NCI-H2227 (cell line): ENCODE data around the gene MVB12B.

Experiments used
- DNase-seq: peaks from one replicate; lab custom pipeline; 2025; ENCODE audit not compliant: unreplicated experiment; lab: John Stamatoyannopoulos, UW

Gene MVB12B

GRCh38 chr9:126357074-126357473, 30.4 kb downstream of the MVB12B start:
- DNase-seq = no peak

DNA sequence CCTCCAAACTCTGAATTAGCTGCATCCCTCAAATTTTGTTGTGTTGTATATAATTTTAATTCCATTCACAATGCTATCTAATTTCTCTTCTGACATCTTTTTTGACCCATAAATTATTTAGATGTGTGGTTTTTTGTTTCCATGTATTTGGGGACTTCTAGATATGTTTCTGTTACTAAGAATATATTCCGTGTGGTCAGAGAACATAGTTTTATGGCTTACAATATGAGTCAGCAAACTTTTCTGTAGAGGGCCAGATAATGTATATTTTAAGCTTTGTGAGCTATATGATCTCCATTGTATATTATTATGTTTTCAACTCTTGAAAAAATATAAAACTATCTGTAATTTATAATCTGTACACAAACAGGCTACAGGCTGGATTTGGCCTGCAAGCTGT, 33.4 kb downstream of the MVB12B start:
- DNase-seq = no peak

- no peak for DNase-seq
Measured at GRCh38 chr9:126361810-126362238, 35.2 kb downstream of the MVB12B start.

DNA sequence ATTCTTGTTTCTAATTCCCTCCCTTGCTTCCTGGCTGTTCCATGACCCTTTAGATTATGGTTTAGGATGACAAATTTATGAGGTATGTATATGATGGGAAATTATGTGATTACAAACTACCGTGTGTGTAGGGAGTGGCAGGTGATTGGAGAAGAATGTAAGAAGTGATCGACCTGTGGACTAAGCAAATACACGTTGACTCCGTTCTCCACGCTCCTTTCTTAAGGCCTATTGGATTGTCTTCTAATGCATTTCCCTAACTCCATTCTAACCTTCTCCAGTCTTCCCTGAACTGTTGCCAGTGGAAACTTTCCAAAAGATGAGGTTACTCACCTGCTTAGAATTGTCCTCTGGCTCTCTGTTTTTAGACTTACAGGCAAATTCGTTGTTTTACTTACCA, 36.6 kb downstream of the MVB12B start:
- DNase-seq = no peak

DNA sequence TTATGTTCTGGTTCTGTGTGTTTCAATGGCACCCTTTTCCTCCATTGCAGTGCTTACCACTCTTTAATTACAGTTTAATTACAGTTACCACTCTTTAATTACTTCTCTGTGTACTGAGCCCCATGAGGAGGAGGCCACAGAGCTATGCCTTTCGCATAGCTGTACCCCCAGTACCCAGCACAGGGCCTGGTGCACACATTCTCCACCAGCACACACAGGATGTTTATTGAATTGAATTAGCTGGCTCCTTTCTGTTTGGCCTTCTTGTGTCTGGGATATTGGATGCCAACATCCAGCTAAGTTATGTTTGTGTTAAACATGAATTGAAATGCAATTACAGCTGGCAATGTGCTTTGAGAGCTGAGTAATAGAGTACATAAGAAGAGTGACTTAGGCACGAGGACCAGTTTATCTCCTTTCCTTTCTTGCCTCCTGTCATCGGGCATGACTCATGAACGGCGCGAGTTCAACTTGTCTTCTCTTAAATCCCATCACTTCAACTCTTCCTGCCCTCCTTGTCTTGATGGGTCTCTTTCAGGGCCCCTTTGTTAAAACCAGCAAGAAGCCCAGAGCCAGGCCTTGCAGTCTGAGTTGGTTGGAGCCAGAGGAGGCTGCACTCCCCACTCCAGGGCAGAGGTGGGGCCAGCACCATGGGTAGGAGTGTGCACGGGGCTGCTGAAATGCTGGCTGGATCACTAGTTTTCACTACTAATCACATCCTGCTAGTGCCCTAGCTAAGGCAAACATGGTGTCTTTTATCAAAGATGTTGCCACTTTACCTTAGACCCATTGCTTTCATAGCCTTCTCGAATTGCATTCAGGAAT, 37.4 kb downstream of the MVB12B start:
- no peak for DNase-seq

DNA sequence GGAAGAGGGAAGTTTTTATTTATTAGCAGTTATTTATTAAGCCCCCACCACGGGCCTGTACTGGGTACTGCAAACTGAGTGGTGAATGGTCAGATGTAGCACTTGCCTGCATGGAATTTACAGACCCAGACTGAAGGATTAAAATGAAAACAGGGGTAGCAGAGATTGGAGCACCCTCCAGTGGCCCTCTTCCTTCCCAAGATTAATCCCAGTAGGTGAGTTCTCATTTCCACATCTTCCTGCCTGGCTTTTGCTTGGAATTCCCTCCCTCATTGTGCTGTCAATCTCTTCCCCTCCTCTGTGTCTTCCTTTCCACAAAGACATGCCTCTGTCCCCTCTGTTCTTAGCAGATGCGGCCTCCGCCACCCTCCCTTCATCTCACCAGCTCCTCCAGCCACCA, 39.2 kb downstream of the MVB12B start:
- DNase-seq = no peak

- no peak for DNase-seq
Measured at GRCh38 chr9:126366366-126367011, 39.9 kb downstream of the MVB12B start.

DNA sequence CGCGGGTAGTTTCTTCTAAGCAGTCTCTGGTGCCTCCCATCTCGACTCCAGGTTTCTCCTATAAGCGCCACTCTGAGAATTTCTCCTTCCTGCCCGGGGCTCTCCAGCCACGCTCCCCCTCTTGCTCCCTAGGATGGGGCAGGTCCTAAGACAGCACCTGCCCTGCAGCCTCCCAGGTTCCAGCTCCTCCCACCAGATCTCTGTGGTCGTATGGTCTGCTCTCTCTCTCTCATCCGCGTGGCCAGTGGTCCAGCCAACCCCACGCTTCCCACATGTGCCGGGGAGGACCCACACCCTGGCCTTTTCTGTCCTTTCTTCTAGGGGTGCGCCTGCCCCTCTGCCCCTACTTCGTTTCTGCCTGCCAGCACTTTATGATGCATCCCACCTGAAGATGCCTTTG, 40.5 kb downstream of the MVB12B start:
- DNase-seq = no peak

DNA sequence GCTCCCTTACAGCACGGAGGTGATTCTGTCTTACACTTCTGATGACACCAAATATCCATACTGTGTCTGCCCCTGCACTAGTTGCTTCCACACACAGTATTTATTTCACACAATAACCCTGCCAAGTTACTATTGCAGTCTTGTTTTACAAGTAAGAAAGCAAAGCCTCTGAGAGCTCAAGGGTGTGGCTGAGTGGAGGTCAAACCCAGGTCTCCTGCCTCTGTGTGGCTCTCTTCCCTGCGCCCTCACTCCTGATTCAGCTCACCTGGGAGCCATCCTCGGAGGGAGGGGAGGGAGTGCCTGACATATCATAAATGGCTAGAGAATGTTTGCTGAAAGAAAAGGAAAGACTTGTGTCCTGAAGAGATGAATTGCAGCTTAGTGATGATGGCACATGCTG, 41.0 kb downstream of the MVB12B start:
- no peak for DNase-seq

DNA sequence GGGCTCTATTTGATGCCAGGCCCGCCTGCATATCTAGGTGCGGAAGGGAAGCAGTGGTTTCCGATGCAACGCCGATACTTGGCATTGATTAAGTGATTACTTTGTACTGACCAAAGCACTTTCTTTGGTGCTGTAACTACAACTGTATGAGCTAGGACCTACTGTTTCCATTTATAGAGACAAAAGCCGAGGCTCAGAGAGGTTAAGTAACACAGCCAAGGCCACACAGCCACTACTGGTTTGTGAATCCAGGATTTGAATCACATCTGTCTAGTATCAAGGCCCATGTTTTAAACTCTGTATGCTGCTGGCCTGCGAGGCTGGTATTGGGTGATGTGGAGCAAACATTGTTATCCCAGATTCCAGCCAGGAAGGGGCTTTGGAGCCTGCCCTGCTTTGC, 41.4 kb downstream of the MVB12B start:
- no peak for DNase-seq

GRCh38 chr9:126371007-126371870, 44.6 kb downstream of the MVB12B start:
- DNase-seq = no peak

DNA sequence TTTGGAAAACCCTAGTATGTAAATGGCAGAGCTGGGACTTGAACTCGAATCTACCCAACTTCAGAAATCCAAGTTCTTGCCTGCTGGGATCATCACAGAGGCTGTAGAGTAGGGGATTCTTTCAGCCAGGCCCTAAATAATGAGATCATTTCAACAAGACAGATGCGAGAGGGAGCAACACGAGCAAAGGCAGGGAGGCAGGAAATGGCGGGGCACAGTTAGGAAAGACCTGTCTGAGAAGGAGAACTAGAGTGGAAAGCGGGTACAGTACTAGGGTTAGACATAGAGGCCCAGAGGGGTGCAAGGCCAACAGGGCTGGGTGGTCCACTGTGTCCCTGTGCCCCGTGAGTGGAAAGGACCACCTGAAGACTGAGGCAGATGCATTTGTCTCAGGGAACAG, 46.1 kb downstream of the MVB12B start:
- no peak for DNase-seq

GRCh38 chr9:126373241-126373640, 46.6 kb downstream of the MVB12B start:
- DNase-seq = no peak

DNA sequence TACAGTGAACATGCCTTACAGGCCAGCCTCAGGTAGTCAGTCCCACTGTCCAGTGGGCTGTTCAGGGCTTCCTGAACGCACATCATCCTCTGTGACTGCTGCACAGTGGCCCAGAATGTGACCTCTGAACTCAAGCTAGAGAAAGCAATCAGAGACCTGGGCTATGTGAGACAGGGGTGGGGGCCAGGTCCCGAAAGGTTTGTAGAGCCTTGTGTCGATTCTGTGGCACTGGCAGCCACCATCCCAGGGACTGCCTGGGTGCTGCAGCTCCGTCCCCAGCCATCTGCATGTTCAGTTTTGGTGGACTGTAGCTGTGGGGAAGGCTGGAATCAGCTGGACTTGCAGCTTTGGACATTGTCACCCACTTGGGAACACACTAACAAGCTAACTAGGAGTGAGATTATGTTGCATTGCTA, 47.7 kb downstream of the MVB12B start:
- DNase-seq = no peak

DNA sequence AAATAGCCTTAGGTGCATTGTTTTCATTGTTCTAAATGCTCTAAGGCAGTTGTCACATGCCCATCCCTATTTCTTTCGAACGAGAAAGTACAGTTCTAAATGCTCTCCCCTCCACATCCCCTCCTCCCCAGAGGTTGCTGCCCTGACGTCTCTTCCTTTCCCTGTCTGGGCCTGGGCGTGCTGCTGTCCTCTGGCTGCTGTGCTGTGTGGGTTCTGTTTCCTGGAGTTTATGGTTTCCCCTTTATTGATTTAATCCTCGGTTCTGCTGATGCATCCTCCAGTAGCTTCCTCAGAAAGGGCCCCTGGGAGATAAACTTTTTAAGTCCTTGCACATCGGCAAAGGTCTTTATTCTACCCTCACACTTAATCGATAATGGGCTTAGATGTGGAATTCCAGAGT, 48.8 kb downstream of the MVB12B start:
- no peak for DNase-seq

DNA sequence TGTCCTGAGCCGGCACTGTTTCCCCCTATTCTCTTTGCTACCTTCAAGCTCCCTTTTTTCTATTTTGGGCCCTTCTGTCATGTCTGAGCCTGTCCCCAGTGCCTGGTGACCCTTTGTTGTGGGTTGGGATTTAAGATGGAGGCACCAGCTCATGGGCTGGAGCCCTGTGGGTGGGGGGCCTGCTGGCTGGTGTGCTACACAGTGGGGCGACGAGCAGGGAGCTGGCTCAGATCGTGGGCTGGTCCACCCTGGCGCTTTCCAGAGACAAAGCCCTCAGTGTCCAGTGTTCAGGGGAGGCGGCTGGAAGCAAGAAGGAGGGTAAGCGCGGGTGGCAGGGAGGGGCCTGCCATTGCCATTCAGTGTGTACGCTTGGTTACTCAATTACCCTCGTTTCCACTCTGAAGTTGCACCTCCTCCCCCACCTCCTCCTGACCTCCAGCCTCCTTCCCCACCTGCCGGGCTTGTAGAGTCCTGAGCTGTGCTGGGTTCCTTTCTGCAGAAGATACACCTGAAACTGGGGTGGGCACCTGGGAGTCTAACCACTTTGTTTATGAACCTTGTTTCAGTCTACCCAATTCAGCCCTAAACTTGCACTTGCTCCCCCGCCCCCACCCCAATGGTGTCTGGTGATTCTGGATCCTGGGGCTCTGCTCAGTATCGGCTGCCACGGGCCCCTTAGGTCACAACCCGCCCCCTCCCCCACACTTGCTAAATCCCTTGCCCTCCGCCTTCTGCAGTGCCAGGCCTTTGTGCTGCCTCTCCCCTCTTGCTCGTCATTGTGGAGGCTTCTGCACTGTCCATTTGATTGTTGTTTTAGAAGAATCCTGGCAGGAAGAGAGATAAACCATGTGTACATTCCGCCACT, 49.9 kb downstream of the MVB12B start:
- DNase-seq = peak; percentile 31

- DNase-seq = no peak
Measured at GRCh38 chr9:126377176-126377509, 50.5 kb downstream of the MVB12B start.

DNA sequence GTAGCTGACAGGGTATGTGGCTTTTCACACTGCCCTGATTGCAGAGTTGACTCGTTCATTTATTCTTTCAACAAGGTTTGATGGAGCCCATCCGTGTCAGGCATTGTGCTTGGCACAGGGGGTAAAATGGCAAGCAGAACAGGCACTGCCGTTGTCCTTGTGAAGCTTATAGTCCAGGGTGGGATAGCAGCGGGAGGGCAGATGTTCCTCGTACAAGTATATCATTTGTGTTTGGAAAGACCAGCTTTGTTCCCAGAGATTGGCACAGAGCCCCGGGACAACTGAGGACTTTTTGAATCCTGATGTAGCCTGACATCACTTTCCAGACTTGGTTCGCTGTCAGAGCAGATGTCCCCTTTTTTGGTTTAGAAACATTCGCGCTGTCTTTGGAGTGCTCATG, 50.9 kb downstream of the MVB12B start:
- no peak for DNase-seq

DNA sequence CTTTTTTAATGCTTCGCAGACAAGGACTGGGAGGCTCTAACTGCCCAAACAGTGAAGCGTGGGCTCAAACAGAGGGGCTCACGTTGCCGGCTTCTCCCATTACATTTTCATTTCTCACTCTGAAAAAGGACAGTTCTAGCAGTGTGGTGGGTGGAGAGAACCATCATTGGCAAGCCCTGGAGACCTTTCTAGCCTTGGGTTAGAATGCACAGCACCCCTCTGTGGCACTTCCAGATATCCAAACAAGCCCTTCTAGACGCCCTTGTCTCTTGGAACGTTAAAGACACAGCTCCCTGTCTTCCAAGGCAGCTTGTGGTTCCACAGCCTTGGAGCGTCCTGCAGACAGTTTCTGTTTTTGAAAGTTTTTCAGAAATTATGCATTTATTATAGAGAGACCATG, 52.1 kb downstream of the MVB12B start:
- DNase-seq = no peak

GRCh38 chr9:126379661-126380360, 53.2 kb downstream of the MVB12B start:
- DNase-seq = no peak
